OCI-LY3 (cell line): ENCODE results near the gene C14orf119.

ENCODE experiments used
- H2AFZ ChIP-seq: fragments of 200-600, 300-600 bp; shearing (Covaris generic); 2 replicates; pipeline ENCODE4 v1.6.0; 2014; ENCODE audit warnings: antibody characterized with exemption, low read depth, low read length
- H3K27ac ChIP-seq: fragments of 200-600, 300-600 bp; sonication (generic); 2 replicates; pipeline ENCODE4 v1.5.1; 2014; ENCODE audit warnings: mild to moderate bottlenecking, low read length, moderate library complexity, mixed read lengths
- H3K27me3 ChIP-seq: fragments of 200-600, 300-600 bp; sonication (generic); 2 replicates; pipeline ENCODE4 v1.6.1; 2014; ENCODE audit warnings: low read depth, low read length, mixed read lengths
- H3K36me3 ChIP-seq: fragments of 200-600, 300-600 bp; sonication (generic); replicated peaks from 2 replicates; pipeline ENCODE3; 2014; ENCODE audit warnings: low read depth, low read length, mixed read lengths
- H3K4me1 ChIP-seq: fragments of 300-600, 200-600 bp; sonication (generic); 2 replicates; pipeline ENCODE4 v1.6.1; 2014; ENCODE audit warnings: low read length, mixed read lengths
- H3K4me2 ChIP-seq: fragments of 200-600, 300-600 bp; sonication (generic); 2 replicates; pipeline ENCODE4 v1.6.1; 2014; ENCODE audit warnings: low read length, mixed read lengths
- H3K4me3 ChIP-seq: fragments of 300-600, 200-600 bp; sonication (generic); 2 replicates; pipeline ENCODE4 v1.5.1; 2014; ENCODE audit warnings: antibody characterized with exemption, mild to moderate bottlenecking, low read length, moderate library complexity
- H3K79me2 ChIP-seq: fragments of 300-600, 200-600 bp; shearing (Covaris generic); 2 replicates; pipeline ENCODE4 v1.6.1; 2014; ENCODE audit warnings: mild to moderate bottlenecking, low read length, mixed read lengths
- H3K9ac ChIP-seq: fragments of 300-600, 200-600 bp; shearing (Covaris generic); 2 replicates; pipeline ENCODE4 v1.6.0; 2014; ENCODE audit warnings: mild to moderate bottlenecking, low read length, moderate library complexity
- H3K9me3 ChIP-seq: fragments of 200-600, 300-600 bp; shearing (Covaris generic); 2 replicates; pipeline ENCODE4 v1.6.1; 2014; ENCODE audit warnings: low read length, mixed read lengths; ENCODE audit not compliant: insufficient read depth
- H4K20me1 ChIP-seq: fragments of 200-600, 300-600 bp; sonication (generic); 2 replicates; pipeline ENCODE4 v1.6.1; 2016; ENCODE audit warnings: low read length, mixed read lengths; ENCODE audit not compliant: insufficient read depth
- CTCF ChIP-seq: fragments of 200-600, 300-600 bp; sonication (generic); IDR thresholded peaks from 2 replicates; pipeline ENCODE4 v1.5.1; 2014; ENCODE audit warnings: antibody characterized with exemption, low read length, low read depth
- EZH2phosphoT487 ChIP-seq: fragments of 200-600 bp; shearing (Covaris generic); IDR thresholded peaks from 2 replicates; pipeline ENCODE4 v1.6.1; 2018; ENCODE audit warnings: antibody characterized with exemption, mixed run types, low read depth

The C14orf119 gene

GRCh38 chr14:23049011-23049410 lies 46.3 kb upstream of the C14orf119 start:
- H3K9me3 ChIP-seq, result no peaks in the 10 kb centered on the region
- H4K20me1 ChIP-seq, result no peaks in the 10 kb centered on the region
- H3K4me2 ChIP-seq, result no peak overlapping the region
- H3K79me2 ChIP-seq, result no peaks in the 10 kb centered on the region
- H3K27ac ChIP-seq, result no peak overlapping the region
- no peaks in the 10 kb centered on the region for H3K36me3 ChIP-seq
- H2AFZ ChIP-seq, result no peak overlapping the region
- H3K4me1 ChIP-seq, result no peaks in the 10 kb centered on the region
- no peak overlapping the region for H3K4me3 ChIP-seq
- H3K9ac ChIP-seq, result no peak overlapping the region
- H3K27me3 ChIP-seq, result no peaks in the 10 kb centered on the region
- no peak for TF ChIP-seq EZH2phosphoT487
- TF ChIP-seq CTCF, result no peak

- Histone ChIP-seq H4K20me1 (no peaks in the 10 kb centered on the region), H3K79me2 (no peaks in the 10 kb centered on the region), H3K9ac (no peak overlapping the region), H3K4me3 (no peak overlapping the region), H3K36me3 (no peaks in the 10 kb centered on the region), H3K27ac (no peak overlapping the region), H2AFZ (no peak overlapping the region), H3K9me3 (no peaks in the 10 kb centered on the region), H3K4me2 (no peak overlapping the region), H3K4me1 (peaks cover 7% of the 10 kb centered on the region), H3K27me3 (no peaks in the 10 kb centered on the region)
- TF ChIP-seq CTCF, result no peak
- no peak for TF ChIP-seq EZH2phosphoT487
These were observed 43.9 kb upstream of the C14orf119 start for GRCh38 chr14:23051141-23052057.

- TF ChIP-seq EZH2phosphoT487, result no peak
- TF ChIP-seq CTCF, result peak; percentile 14; the same call in 1 of the 2 replicates
- no peak overlapping the region for H3K27ac ChIP-seq
- peaks cover 7% of the 10 kb centered on the region; the same call in 1 of the 2 replicates for H3K27me3 ChIP-seq
- H3K9ac ChIP-seq, result no peak overlapping the region
- no peaks in the 10 kb centered on the region for H3K79me2 ChIP-seq
- no peaks in the 10 kb centered on the region for H3K9me3 ChIP-seq
- no peaks in the 10 kb centered on the region for H4K20me1 ChIP-seq
- peaks cover 15% of the 10 kb centered on the region for H3K4me1 ChIP-seq
- H3K4me2 ChIP-seq, result no peak overlapping the region
- H2AFZ ChIP-seq, result no peak overlapping the region
- no peaks in the 10 kb centered on the region for H3K36me3 ChIP-seq
- no peak overlapping the region for H3K4me3 ChIP-seq
These were observed 43.1 kb upstream of the C14orf119 start for GRCh38 chr14:23052182-23052623.

GRCh38 chr14:23052671-23053070 lies 42.6 kb upstream of the C14orf119 start:
- H3K9me3 ChIP-seq, result no peaks in the 10 kb centered on the region
- no peak overlapping the region for H3K9ac ChIP-seq
- H4K20me1 ChIP-seq, result peaks cover under 1% of the 10 kb centered on the region; the same call in 1 of the 2 replicates
- H3K4me3 ChIP-seq, result no peak overlapping the region
- H3K27me3 ChIP-seq, result peaks cover 7% of the 10 kb centered on the region; the same call in 1 of the 2 replicates
- no peaks in the 10 kb centered on the region for H3K36me3 ChIP-seq
- H3K4me1 ChIP-seq, result peaks cover 15% of the 10 kb centered on the region
- H3K4me2 ChIP-seq, result no peak overlapping the region
- H3K27ac ChIP-seq, result no peak overlapping the region
- no peak for TF ChIP-seq CTCF
- TF ChIP-seq EZH2phosphoT487, result no peak
- no peaks in the 10 kb centered on the region for H3K79me2 ChIP-seq
- no peak overlapping the region for H2AFZ ChIP-seq
